Measurements from ENCODE around the gene LRRC32. TPM values are rescaled to one million over a fixed set of nuclear protein-coding genes. Genes with fewer than 3 reads are reported as not detected.

LRRC32 gene
- total RNA-seq, 2 experiments from 2014 or later: 5.5 to 25.3 TPM

- Histone ChIP-seq H3K36me3 (ENCODE audit: insufficient read depth, low read length) (no peaks in the 10 kb centered on the region), H2AFZ (ENCODE audit: low read length) (peak overlapping the region; percentile 93; the same call in 1 of the 2 replicates), H3K4me3 (ENCODE audit: low read depth, low read length, poor library complexity, severe bottlenecking) (no peak overlapping the region), H3K4me1 (ENCODE audit: insufficient read depth, low read length, poor library complexity, severe bottlenecking) (peaks cover 47% of the 10 kb centered on the region), H3K4me2 (ENCODE audit: low read length) (peak overlapping the region; percentile 55), H3K79me2 (ENCODE audit: insufficient read depth, low read depth, low read length) (no peaks in the 10 kb centered on the region), H3K9me3 (ENCODE audit: low read length) (peaks cover 9% of the 10 kb centered on the region; the same call in 1 of the 2 replicates), H4K20me1 (ENCODE audit: insufficient read depth, low read length) (no peaks in the 10 kb centered on the region), H3K9me2 (ENCODE audit: insufficient read depth, low read length) (no peaks in the 10 kb centered on the region), H3K27ac (ENCODE audit: low read depth, low read length, poor library complexity, severe bottlenecking) (no peak overlapping the region)
- ChIA-PET CTCF (ENCODE audit: unreplicated experiment) (interaction anchor here (0.6 to 1.4 kb wide), 3 partner anchors 9 to 1197 kb away, joined by 3 to 6 read pairs (median 4); no protein-coding TSS in a partner anchor), POLR2A (interaction anchor here (1.1 to 1.5 kb wide), 2 partner anchors 43 to 46 kb away, joined by 4 to 5 read pairs; no protein-coding TSS in a partner anchor)
- TF ChIP-seq CTCF (conservative IDR thresholded peaks at IDR 0.05; ENCODE audit: low read length) (no peak), EZH2phosphoT487 (IDR thresholded peaks at IDR 0.05; ENCODE audit: borderline replicate concordance, low read depth, low read length) (no peak)
- DNase-seq (ENCODE audit: low spot score): no peak
- intact Hi-C loops (cut with micrococcal nuclease; ENCODE audit: unreplicated experiment): loop anchor here (1.0 kb wide), 1 partner anchor 44 kb away; no protein-coding TSS in a partner anchor
- no TSS peak for BruUV-seq (replicated peaks)
These were observed 42.1 kb downstream of the LRRC32 start for GRCh38 chr11:76628408-76628947.

GRCh38 chr11:76627606-76628005 lies 42.9 kb downstream of the LRRC32 start:
- peaks cover 47% of the 10 kb centered on the region for H3K4me1 ChIP-seq (ENCODE audit: insufficient read depth, low read length, poor library complexity, severe bottlenecking)
- ChIA-PET CTCF (ENCODE audit: unreplicated experiment) (interaction anchor here (0.6 kb wide), 2 partner anchors 233 to 1196 kb away, joined by 3 to 4 read pairs; no protein-coding TSS in a partner anchor), POLR2A (interaction anchor here (0.8 to 2.9 kb wide), 7 partner anchors 10 to 51 kb away, joined by 3 to 17 read pairs (median 5); no protein-coding TSS in a partner anchor)
- DNase-seq (ENCODE audit: low spot score): peak; percentile 43
- H3K9me3 ChIP-seq (ENCODE audit: low read length): peaks cover 9% of the 10 kb centered on the region; the same call in 1 of the 2 replicates
- H3K4me3 ChIP-seq (ENCODE audit: low read depth, low read length, poor library complexity, severe bottlenecking): peak overlapping the region; percentile 0
- no peaks in the 10 kb centered on the region for H3K36me3 ChIP-seq (ENCODE audit: insufficient read depth, low read length)
- peak overlapping the region; percentile 93 for H2AFZ ChIP-seq (ENCODE audit: low read length)
- peak overlapping the region; percentile 55 for H3K4me2 ChIP-seq (ENCODE audit: low read length)
- H4K20me1 ChIP-seq (ENCODE audit: insufficient read depth, low read length): no peaks in the 10 kb centered on the region
- H3K79me2 ChIP-seq (ENCODE audit: insufficient read depth, low read depth, low read length): no peaks in the 10 kb centered on the region
- BruUV-seq (replicated peaks): no TSS peak
- peak overlapping the region; percentile 31 for H3K27ac ChIP-seq (ENCODE audit: low read depth, low read length, poor library complexity, severe bottlenecking)
- TF ChIP-seq CTCF (conservative IDR thresholded peaks at IDR 0.05; ENCODE audit: low read length): no peak
- TF ChIP-seq EZH2phosphoT487 (IDR thresholded peaks at IDR 0.05; ENCODE audit: borderline replicate concordance, low read depth, low read length): no peak
- intact Hi-C loops (cut with micrococcal nuclease; ENCODE audit: unreplicated experiment): loop anchor here (1.0 kb wide), 1 partner anchor 45 kb away; no protein-coding TSS in a partner anchor
- no peaks in the 10 kb centered on the region for H3K9me2 ChIP-seq (ENCODE audit: insufficient read depth, low read length)

All from OCI-LY7 (cell line).